ENCODE results near the gene MAML2. TPM values are rescaled to one million over a fixed set of nuclear protein-coding genes. Genes with fewer than 3 reads are reported as not detected.

The MAML2 gene
- total RNA-seq, 3 donors from 2014 or later (not counting 1 experiment from before 2014, with no cell fraction given), result 14.2 to 20.5 (median 16.1) TPM

- no peak for DNase-seq
- Histone ChIP-seq H3K27me3 (ENCODE audit: control insufficient read depth, insufficient read depth, low read length) (no peaks in the 10 kb centered on the region), H3K36me3 (ENCODE audit: control insufficient read depth, insufficient read depth, low read length) (peaks cover 4% of the 10 kb centered on the region), H3K9me3 (ENCODE audit: control insufficient read depth, insufficient read depth, low read length) (no peaks in the 10 kb centered on the region), H3K4me1 (ENCODE audit: control insufficient read depth, insufficient read depth, low read length) (peaks cover 3% of the 10 kb centered on the region), H3K27ac (ENCODE audit: low read length) (no peak overlapping the region), H3K4me3 (ENCODE audit: low read length) (no peak overlapping the region)
- Mint-ChIP-seq H3K36me3 (no peaks in the 10 kb centered on the region), H3K4me3 (no peak overlapping the region), H3K27me3 (ENCODE audit: low read depth in 2 of 2) (no peaks in the 10 kb centered on the region), H3K9me3 (no peaks in the 10 kb centered on the region), H3K4me1 (peaks cover 14 to 15% of the 10 kb centered on the region in 2 donors), H3K27ac (no peak overlapping the region)
- WGBS (ENCODE audit: insufficient coverage), result 94% methylated on average over 5 of the region's 6 CpGs
- no peak for ATAC-seq
- intact Hi-C loops (cut with micrococcal nuclease), result no loop called here
- no peak for TF ChIP-seq CTCF (IDR thresholded peaks at IDR 0.05)
Measured at GRCh38 chr11:96073536-96073935, 269.5 kb downstream of the MAML2 start.

GRCh38 chr11:96072592-96072991 lies 270.4 kb downstream of the MAML2 start:
- no peaks in the 10 kb centered on the region for H3K9me3 ChIP-seq (ENCODE audit: control insufficient read depth, insufficient read depth, low read length)
- intact Hi-C loops (cut with micrococcal nuclease), result no loop called here
- no peak for ATAC-seq

GRCh38 chr11:96070453-96070852 lies 272.5 kb downstream of the MAML2 start:
- Histone ChIP-seq H3K27me3 (ENCODE audit: control insufficient read depth, insufficient read depth, low read length) (no peaks in the 10 kb centered on the region), H3K9me3 (ENCODE audit: control insufficient read depth, insufficient read depth, low read length) (no peaks in the 10 kb centered on the region), H3K27ac (ENCODE audit: low read length) (no peak overlapping the region), H3K4me1 (ENCODE audit: control insufficient read depth, insufficient read depth, low read length) (no peaks in the 10 kb centered on the region), H3K36me3 (ENCODE audit: control insufficient read depth, insufficient read depth, low read length) (peaks cover 4% of the 10 kb centered on the region), H3K4me3 (ENCODE audit: low read length) (no peak overlapping the region)
- DNase-seq (no peak), ATAC-seq (no peak)
- Mint-ChIP-seq H3K4me1 (peaks cover 28 to 31% of the 10 kb centered on the region in 2 donors), H3K27me3 (ENCODE audit: low read depth in 2 of 2) (no peaks in the 10 kb centered on the region), H3K4me3 (no peak overlapping the region), H3K36me3 (no peaks in the 10 kb centered on the region), H3K27ac (no peak overlapping the region), H3K9me3 (no peaks in the 10 kb centered on the region)
- WGBS (ENCODE audit: insufficient coverage), result 95% methylated on average over 8 of the region's 8 CpGs
- no peak for TF ChIP-seq CTCF (IDR thresholded peaks at IDR 0.05)
- intact Hi-C loops (cut with micrococcal nuclease), result no loop called here

More at GRCh38 chr11:96072592-96072991, 270.4 kb downstream of the MAML2 start:
- peaks cover 19 to 20% of the 10 kb centered on the region in 2 donors for H3K4me1 Mint-ChIP-seq
- no peaks in the 10 kb centered on the region for H3K9me3 Mint-ChIP-seq
- no peak for DNase-seq
- Histone ChIP-seq H3K4me1 (ENCODE audit: control insufficient read depth, insufficient read depth, low read length) (peaks cover 3% of the 10 kb centered on the region), H3K27me3 (ENCODE audit: control insufficient read depth, insufficient read depth, low read length) (no peaks in the 10 kb centered on the region), H3K4me3 (ENCODE audit: low read length) (no peak overlapping the region), H3K36me3 (ENCODE audit: control insufficient read depth, insufficient read depth, low read length) (peaks cover 4% of the 10 kb centered on the region), H3K27ac (ENCODE audit: low read length) (no peak overlapping the region)
- no peaks in the 10 kb centered on the region for H3K36me3 Mint-ChIP-seq
- TF ChIP-seq CTCF (IDR thresholded peaks at IDR 0.05), result no peak
- 96% methylated on average over 7 of the region's 7 CpGs for WGBS (ENCODE audit: insufficient coverage)
- H3K27me3 Mint-ChIP-seq (ENCODE audit: low read depth in 2 of 2), result no peaks in the 10 kb centered on the region
- no peak overlapping the region for H3K27ac Mint-ChIP-seq
- no peak overlapping the region for H3K4me3 Mint-ChIP-seq

- DNase-seq (no peak), ATAC-seq (no peak)
- no peak overlapping the region for H3K27ac Mint-ChIP-seq
- Histone ChIP-seq H3K4me3 (ENCODE audit: low read length) (no peak overlapping the region), H3K27me3 (ENCODE audit: control insufficient read depth, insufficient read depth, low read length) (no peaks in the 10 kb centered on the region), H3K9me3 (ENCODE audit: control insufficient read depth, insufficient read depth, low read length) (no peaks in the 10 kb centered on the region), H3K27ac (ENCODE audit: low read length) (no peak overlapping the region), H3K36me3 (ENCODE audit: control insufficient read depth, insufficient read depth, low read length) (no peaks in the 10 kb centered on the region), H3K4me1 (ENCODE audit: control insufficient read depth, insufficient read depth, low read length) (no peaks in the 10 kb centered on the region)
- H3K4me1 Mint-ChIP-seq, result peaks cover 16 to 22% of the 10 kb centered on the region in 2 donors
- WGBS (ENCODE audit: insufficient coverage), result 86% methylated on average over 3 of the region's 3 CpGs
- H3K27me3 Mint-ChIP-seq (ENCODE audit: low read depth in 2 of 2), result no peaks in the 10 kb centered on the region
- TF ChIP-seq CTCF (IDR thresholded peaks at IDR 0.05), result no peak
- H3K9me3 Mint-ChIP-seq, result no peaks in the 10 kb centered on the region
- intact Hi-C loops (cut with micrococcal nuclease), result no loop called here
- H3K4me3 Mint-ChIP-seq, result no peak overlapping the region
- no peaks in the 10 kb centered on the region for H3K36me3 Mint-ChIP-seq
Measured at GRCh38 chr11:96067160-96067559, 275.8 kb downstream of the MAML2 start.
